ENCODE data around the gene XPO4. TPM values are rescaled to one million over a fixed set of nuclear protein-coding genes. Genes with fewer than 3 reads are reported as not detected.

The XPO4 gene
- total RNA-seq, 4 donors from 2014 or later: 11.7 to 25.2 (median 13.3) TPM

- intact Hi-C loops (cut with DNase I; ENCODE audit: low total_unique reads): no loop called here
- 94% methylated on average over 4 of the region's 4 CpGs; no CpG with 5 or more reads in 1 of the 2 donors for whole genome bisulfite sequencing, 2 donors (ENCODE audit: low coverage in 1 of 2)
Measured at GRCh38 chr13:20851844-20852402, 50.6 kb downstream of the XPO4 start.

DNA sequence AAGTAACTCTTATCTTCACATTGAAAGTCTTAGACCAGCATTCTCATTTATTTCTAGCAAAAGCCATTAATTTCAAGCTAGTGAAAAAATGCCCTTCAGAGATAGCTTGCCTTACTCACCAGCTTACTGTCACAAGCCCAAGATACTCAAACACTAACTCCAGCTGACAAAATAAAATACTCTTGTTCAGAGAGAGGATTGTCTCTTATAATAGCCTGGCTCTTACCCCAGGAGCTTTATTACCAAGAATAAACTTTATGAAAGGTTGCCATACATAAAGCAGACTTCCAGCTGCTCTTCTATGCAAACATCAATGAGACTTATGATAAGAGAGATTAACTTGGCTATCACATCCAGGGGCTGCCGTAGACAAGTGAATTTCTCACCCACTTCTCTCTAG is 53.6 kb downstream of the XPO4 start:
- TF ChIP-seq POLR2AphosphoS5 (IDR thresholded peaks at IDR 0.05) (peak in 1 of 3 donors; percentile 35), POLR2A (IDR thresholded peaks at IDR 0.05) (no peak)
- Histone ChIP-seq H3K9me3 (no peaks in the 10 kb centered on the region), H3K27ac (no peak overlapping the region), H3K36me3 (no peaks in the 10 kb centered on the region), H3K4me1 (peaks cover 5 to 21% (median 15%) of the 10 kb centered on the region in 4 donors), H3K4me3 (no peak overlapping the region), H3K27me3 (no peaks in the 10 kb centered on the region)
- WGBS, 2 donors (ENCODE audit: low coverage in 1 of 2): 29 to 41% methylated on average over 1 of the region's 1 CpG
- in situ Hi-C loops (cut with MboI; ENCODE audit: low pct_ligation_motif_present in 1 of 4, low pct_unique_long_range_greater_than_20kb in 1 of 4, low sequenced_read_pairs in 3 of 4): loop anchor here in 1 of 4 donors (25.0 kb wide), 1 partner anchor 362 kb away; no protein-coding TSS in a partner anchor
- DNase-seq: no peak
- intact Hi-C loops (cut with DNase I; ENCODE audit: low total_unique reads): no loop called here

More at GRCh38 chr13:20851844-20852402, 50.6 kb downstream of the XPO4 start:
- TF ChIP-seq POLR2A (IDR thresholded peaks at IDR 0.05) (no peak), POLR2AphosphoS5 (IDR thresholded peaks at IDR 0.05) (no peak), EP300 (IDR thresholded peaks at IDR 0.05; ENCODE audit: low read depth) (no peak), CTCF (IDR thresholded peaks at IDR 0.05) (no peak)
- no peak overlapping the region for H3K27ac ChIP-seq
- no peak for DNase-seq
- no peak overlapping the region for H3K4me3 ChIP-seq
- in situ Hi-C loops (cut with MboI; ENCODE audit: low pct_ligation_motif_present in 1 of 4, low pct_unique_long_range_greater_than_20kb in 1 of 4, low sequenced_read_pairs in 3 of 4): no loop called here
- H3K27me3 ChIP-seq: no peaks in the 10 kb centered on the region
- peaks cover 5 to 21% (median 15%) of the 10 kb centered on the region in 4 donors for H3K4me1 ChIP-seq
- no peaks in the 10 kb centered on the region for H3K9me3 ChIP-seq
- peaks cover 0 to 3% (median 0%) of the 10 kb centered on the region in 4 donors for H3K36me3 ChIP-seq

GRCh38 chr13:20848203-20848602 is 54.3 kb downstream of the XPO4 start:
- intact Hi-C loops (cut with DNase I; ENCODE audit: low total_unique reads) (no loop called here), in situ Hi-C loops (cut with MboI; ENCODE audit: low pct_ligation_motif_present in 1 of 4, low pct_unique_long_range_greater_than_20kb in 1 of 4, low sequenced_read_pairs in 3 of 4) (loop anchor here in 1 of 4 donors (25.0 kb wide), 1 partner anchor 361 kb away; no protein-coding TSS in a partner anchor)
- Histone ChIP-seq H3K9me3 (no peaks in the 10 kb centered on the region), H3K36me3 (no peaks in the 10 kb centered on the region), H3K27me3 (no peaks in the 10 kb centered on the region), H3K4me1 (peaks cover 5 to 21% (median 15%) of the 10 kb centered on the region in 4 donors), H3K4me3 (no peak overlapping the region), H3K27ac (no peak overlapping the region)
- no peak for DNase-seq
- no peak for TF ChIP-seq EP300 (IDR thresholded peaks at IDR 0.05; ENCODE audit: low read depth)
- TF ChIP-seq POLR2A (IDR thresholded peaks at IDR 0.05): no peak

GRCh38 chr13:20847296-20847695 is 55.2 kb downstream of the XPO4 start:
- intact Hi-C loops (cut with DNase I; ENCODE audit: low total_unique reads) (no loop called here), in situ Hi-C loops (cut with MboI; ENCODE audit: low pct_ligation_motif_present in 1 of 4, low pct_unique_long_range_greater_than_20kb in 1 of 4, low sequenced_read_pairs in 3 of 4) (loop anchor here in 1 of 4 donors (25.0 kb wide), 1 partner anchor 360 kb away; no protein-coding TSS in a partner anchor)
- peaks cover 5 to 21% (median 15%) of the 10 kb centered on the region in 4 donors for H3K4me1 ChIP-seq
- H3K27me3 ChIP-seq: no peaks in the 10 kb centered on the region
- TF ChIP-seq POLR2A (IDR thresholded peaks at IDR 0.05): no peak
- no peak for TF ChIP-seq POLR2AphosphoS5 (IDR thresholded peaks at IDR 0.05)
- TF ChIP-seq CTCF (IDR thresholded peaks at IDR 0.05): no peak
- TF ChIP-seq EP300 (IDR thresholded peaks at IDR 0.05; ENCODE audit: low read depth): no peak
- no peak for DNase-seq
- H3K27ac ChIP-seq: no peak overlapping the region
- no peak overlapping the region for H3K4me3 ChIP-seq
- 67 to 74% methylated on average over 1 of the region's 1 CpG for WGBS, 2 donors (ENCODE audit: low coverage in 1 of 2)
- H3K9me3 ChIP-seq: no peaks in the 10 kb centered on the region
- H3K36me3 ChIP-seq: peaks cover 0 to 5% (median 0%) of the 10 kb centered on the region in 4 donors

GRCh38 chr13:20843166-20843565 is 59.4 kb downstream of the XPO4 start:
- WGBS, 2 donors (ENCODE audit: low coverage in 1 of 2): 57 to 73% methylated on average over 6 of the region's 6 CpGs
- TF ChIP-seq EP300 (IDR thresholded peaks at IDR 0.05; ENCODE audit: low read depth) (no peak), POLR2A (IDR thresholded peaks at IDR 0.05) (no peak), POLR2AphosphoS5 (IDR thresholded peaks at IDR 0.05) (no peak), CTCF (IDR thresholded peaks at IDR 0.05) (no peak)
- H3K36me3 ChIP-seq: peaks cover 0 to 7% (median 3%) of the 10 kb centered on the region in 4 donors
- peaks cover 0 to 10% (median 7%) of the 10 kb centered on the region in 4 donors for H3K4me1 ChIP-seq
- no peaks in the 10 kb centered on the region for H3K27me3 ChIP-seq
- H3K9me3 ChIP-seq: no peaks in the 10 kb centered on the region
- intact Hi-C loops (cut with DNase I; ENCODE audit: low total_unique reads): no loop called here
- no peak overlapping the region for H3K27ac ChIP-seq
- in situ Hi-C loops (cut with MboI; ENCODE audit: low pct_ligation_motif_present in 1 of 4, low pct_unique_long_range_greater_than_20kb in 1 of 4, low sequenced_read_pairs in 3 of 4): loop anchor here in 1 of 4 donors (25.0 kb wide), 1 partner anchor 356 kb away; no protein-coding TSS in a partner anchor
- H3K4me3 ChIP-seq: no peak overlapping the region
- DNase-seq: no peak
